ENCODE measurements around the gene TMA16. TPM values are rescaled to one million over a fixed set of nuclear protein-coding genes. Genes with fewer than 3 reads are reported as not detected.

TMA16 gene
- total RNA-seq, 4 donors from 2014 or later: 20.0 to 57.9 (median 23.9) TPM

DNA sequence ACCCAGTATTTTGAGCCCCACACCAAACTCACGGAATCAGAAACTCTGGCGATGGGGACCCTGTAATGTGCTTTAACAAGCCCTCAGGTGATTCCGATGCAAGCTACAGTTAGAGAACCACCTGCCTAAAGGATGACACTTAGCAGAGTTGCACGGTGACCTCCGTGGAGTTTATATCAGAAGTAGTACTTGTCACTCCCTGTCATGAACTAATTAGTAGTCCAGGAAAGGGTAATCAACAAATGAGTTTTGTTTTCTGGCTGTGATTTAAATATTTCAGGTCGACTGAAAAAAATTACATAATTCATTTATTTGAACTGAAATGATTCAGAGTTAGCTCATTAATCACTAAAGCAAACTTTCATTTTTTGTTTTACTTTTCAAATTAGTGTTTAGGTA, 56.4 kb downstream of the TMA16 start:
- DNase-seq (ENCODE audit: low spot score in 2 of 2): no peak
- H3K36me3 ChIP-seq: no peaks in the 10 kb centered on the region
- no peaks in the 10 kb centered on the region for H3K9me3 ChIP-seq
- peak overlapping the region; percentile 47 for H3K4me3 ChIP-seq
- peaks cover 11% of the 10 kb centered on the region for H3K4me1 ChIP-seq
- H3K27me3 ChIP-seq: no peaks in the 10 kb centered on the region
- H3K27ac ChIP-seq: no peak overlapping the region
- 27% methylated on average over 6 of the region's 6 CpGs for WGBS
- TF ChIP-seq EP300 (IDR thresholded peaks at IDR 0.05): no peak
- TF ChIP-seq, protein P1, sequence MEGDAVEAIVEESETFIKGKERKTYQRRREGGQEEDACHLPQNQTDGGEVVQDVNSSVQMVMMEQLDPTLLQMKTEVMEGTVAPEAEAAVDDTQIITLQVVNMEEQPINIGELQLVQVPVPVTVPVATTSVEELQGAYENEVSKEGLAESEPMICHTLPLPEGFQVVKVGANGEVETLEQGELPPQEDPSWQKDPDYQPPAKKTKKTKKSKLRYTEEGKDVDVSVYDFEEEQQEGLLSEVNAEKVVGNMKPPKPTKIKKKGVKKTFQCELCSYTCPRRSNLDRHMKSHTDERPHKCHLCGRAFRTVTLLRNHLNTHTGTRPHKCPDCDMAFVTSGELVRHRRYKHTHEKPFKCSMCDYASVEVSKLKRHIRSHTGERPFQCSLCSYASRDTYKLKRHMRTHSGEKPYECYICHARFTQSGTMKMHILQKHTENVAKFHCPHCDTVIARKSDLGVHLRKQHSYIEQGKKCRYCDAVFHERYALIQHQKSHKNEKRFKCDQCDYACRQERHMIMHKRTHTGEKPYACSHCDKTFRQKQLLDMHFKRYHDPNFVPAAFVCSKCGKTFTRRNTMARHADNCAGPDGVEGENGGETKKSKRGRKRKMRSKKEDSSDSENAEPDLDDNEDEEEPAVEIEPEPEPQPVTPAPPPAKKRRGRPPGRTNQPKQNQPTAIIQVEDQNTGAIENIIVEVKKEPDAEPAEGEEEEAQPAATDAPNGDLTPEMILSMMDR (IDR thresholded peaks at IDR 0.05): no peak

DNA sequence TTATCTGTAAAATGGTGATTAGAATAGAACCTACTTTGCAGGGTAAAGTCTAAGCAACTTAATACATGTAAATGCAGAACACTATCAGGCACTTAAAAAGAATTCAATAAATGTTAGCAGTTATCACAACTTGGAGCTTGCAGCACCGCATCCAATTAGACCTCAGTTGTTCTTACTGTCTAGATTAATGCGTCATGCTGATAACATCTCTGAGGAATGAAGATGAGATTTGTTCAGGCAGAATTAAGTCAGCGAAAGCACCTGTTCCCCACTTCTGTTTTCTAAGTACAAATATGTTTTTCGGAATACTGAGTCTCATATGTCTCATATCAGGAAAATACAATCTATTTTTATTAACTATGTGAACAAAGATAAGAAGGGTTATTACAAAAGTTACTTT, 58.7 kb downstream of the TMA16 start:
- WGBS: 51% methylated on average over 4 of the region's 4 CpGs
- Histone ChIP-seq H3K27me3 (no peaks in the 10 kb centered on the region), H3K27ac (no peak overlapping the region), H3K36me3 (no peaks in the 10 kb centered on the region), H3K9me3 (no peaks in the 10 kb centered on the region), H3K4me1 (peaks cover 17% of the 10 kb centered on the region), H3K4me3 (no peak overlapping the region)
- no peak for DNase-seq (ENCODE audit: low spot score in 2 of 2)
- no peak for TF ChIP-seq POLR2A (IDR thresholded peaks at IDR 0.05)
- TF ChIP-seq EP300 (IDR thresholded peaks at IDR 0.05): no peak
- TF ChIP-seq POLR2AphosphoS5 (IDR thresholded peaks at IDR 0.05): no peak
- TF ChIP-seq, protein P1 (IDR thresholded peaks at IDR 0.05): no peak

DNA sequence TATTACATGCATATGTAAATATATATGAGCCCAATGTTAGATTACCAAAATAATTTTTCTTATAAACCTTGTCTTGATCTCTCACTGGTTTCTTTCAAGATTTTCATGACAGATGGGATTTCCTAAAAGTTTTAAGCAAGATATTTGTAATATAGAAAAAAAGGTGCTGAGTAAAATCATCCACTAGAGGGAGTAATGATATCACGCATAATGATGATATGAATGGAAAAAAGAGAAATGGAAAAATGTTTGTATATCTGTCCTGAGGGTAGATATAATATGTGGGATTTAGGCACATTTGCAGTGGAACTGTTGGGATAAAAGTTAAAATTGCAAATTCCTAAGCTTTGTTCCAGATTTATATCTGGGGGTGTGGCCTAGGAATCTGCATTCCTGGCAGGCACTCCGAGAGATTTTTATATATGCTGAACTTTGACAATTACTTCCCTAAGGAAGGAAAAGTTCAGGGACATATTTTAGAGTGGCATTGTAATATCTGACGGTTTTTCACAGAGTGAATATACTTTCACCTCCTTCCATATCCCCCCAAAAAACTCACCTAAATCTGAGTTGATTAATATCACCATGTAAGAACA, 60.5 kb downstream of the TMA16 start:
- Histone ChIP-seq H3K4me3 (no peak overlapping the region), H3K4me1 (peaks cover 22% of the 10 kb centered on the region), H3K27me3 (no peaks in the 10 kb centered on the region), H3K27ac (no peak overlapping the region), H3K9me3 (no peaks in the 10 kb centered on the region), H3K36me3 (no peaks in the 10 kb centered on the region)
- no peak for DNase-seq (ENCODE audit: low spot score in 2 of 2)
- 18% methylated on average over 3 of the region's 3 CpGs for WGBS
- TF ChIP-seq, protein P1 (IDR thresholded peaks at IDR 0.05): peak; percentile 12 to 51
- TF ChIP-seq POLR2AphosphoS5 (IDR thresholded peaks at IDR 0.05) (no peak), POLR2A (IDR thresholded peaks at IDR 0.05) (no peak)

DNA sequence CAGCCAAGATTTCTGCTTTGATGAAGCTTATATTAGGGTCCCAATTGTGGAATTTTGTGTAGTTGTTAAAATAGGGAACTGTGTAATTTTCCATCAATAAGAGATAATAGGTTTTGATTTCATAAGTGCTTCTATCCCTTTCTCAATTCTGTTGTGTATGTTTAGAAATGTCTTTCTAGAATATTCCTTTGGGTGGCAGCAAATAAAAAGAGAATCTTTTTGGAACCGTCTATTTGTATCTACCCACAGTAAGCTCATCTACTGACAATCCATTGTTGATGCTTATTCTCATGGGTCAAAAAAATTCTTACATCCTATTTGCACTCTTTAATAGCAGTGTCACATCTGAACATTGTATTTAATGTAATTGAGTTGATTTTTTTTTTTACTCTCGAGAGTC, 61.7 kb downstream of the TMA16 start:
- TF ChIP-seq, protein P1 (IDR thresholded peaks at IDR 0.05): no peak
- TF ChIP-seq EP300 (IDR thresholded peaks at IDR 0.05): no peak
- no peak overlapping the region for H3K27ac ChIP-seq
- H3K27me3 ChIP-seq: no peaks in the 10 kb centered on the region
- no peaks in the 10 kb centered on the region for H3K36me3 ChIP-seq
- no peak overlapping the region for H3K4me3 ChIP-seq
- peaks cover 16% of the 10 kb centered on the region for H3K4me1 ChIP-seq
- DNase-seq (ENCODE audit: low spot score in 2 of 2): no peak
- no peaks in the 10 kb centered on the region for H3K9me3 ChIP-seq
- WGBS: 52% methylated on average over 2 of the region's 2 CpGs

DNA sequence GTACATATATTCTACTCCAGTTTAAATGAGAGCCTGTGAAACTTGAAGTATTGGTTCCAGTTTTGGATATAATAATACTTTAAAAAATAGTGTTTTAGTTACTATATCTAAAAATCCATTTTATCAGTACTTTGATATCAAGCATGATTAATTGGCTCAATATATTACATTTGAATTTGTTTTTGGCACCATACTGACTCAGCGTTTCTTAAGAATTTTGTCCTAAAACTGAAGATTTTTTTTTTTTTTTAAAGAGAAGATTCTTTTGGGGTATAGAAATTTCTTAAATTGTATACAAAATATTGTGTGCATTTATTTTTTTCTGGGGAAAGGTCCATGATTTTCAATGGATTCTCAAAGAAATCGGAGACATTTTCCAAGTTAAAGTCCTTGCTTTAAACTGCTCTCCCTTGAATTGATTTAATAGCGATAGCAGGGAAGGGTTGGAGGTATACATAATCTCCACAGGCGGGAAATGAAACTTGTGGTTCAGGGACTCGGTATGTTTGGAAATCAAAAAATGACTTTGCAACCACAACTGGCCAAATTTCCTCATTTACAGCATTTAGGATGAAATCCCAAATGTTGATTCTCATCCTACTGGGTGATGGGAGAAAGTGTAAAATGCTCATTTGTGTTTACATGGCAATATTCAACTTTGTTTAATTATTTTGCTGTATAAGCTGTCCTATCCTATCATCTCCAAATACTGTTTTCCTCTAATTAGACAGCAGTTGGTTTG, 62.3 kb downstream of the TMA16 start:
- no peaks in the 10 kb centered on the region for H3K36me3 ChIP-seq
- DNase-seq (ENCODE audit: low spot score in 2 of 2): no peak
- no peaks in the 10 kb centered on the region for H3K27me3 ChIP-seq
- H3K9me3 ChIP-seq: no peaks in the 10 kb centered on the region
- peaks cover 16% of the 10 kb centered on the region for H3K4me1 ChIP-seq
- 70% methylated on average over 5 of the region's 5 CpGs for WGBS
- H3K4me3 ChIP-seq: no peak overlapping the region
- TF ChIP-seq, protein P1 (IDR thresholded peaks at IDR 0.05): no peak
- TF ChIP-seq POLR2AphosphoS5 (IDR thresholded peaks at IDR 0.05) (no peak), EP300 (IDR thresholded peaks at IDR 0.05) (no peak), POLR2A (IDR thresholded peaks at IDR 0.05) (no peak)
- H3K27ac ChIP-seq: no peak overlapping the region
